ENCODE results near the gene SNX25.

GRCh38 chr4:185396724-185397385, 187.5 kb downstream of the SNX25 start, which contains the start of gene ANKRD37:
- TF ChIP-seq EZH2 (IDR thresholded peaks at IDR 0.05; ENCODE audit: low read length, unreplicated experiment) (no peak), CTCF (conservative IDR thresholded peaks at IDR 0.05; ENCODE audit: low read depth, low read length) (no peak), EZH2phosphoT487 (IDR thresholded peaks at IDR 0.05; ENCODE audit: borderline replicate concordance, low read length) (no peak)

Measured in PC-3 (cell line).